ENCODE data around the gene ELANE. TPM values are rescaled to one million over a fixed set of nuclear protein-coding genes. Genes with fewer than 3 reads are reported as not detected.
A peak's percentile ranks its signal among the peaks of the same experiment; 100 is the strongest.

Gene ELANE
- total and polyA plus RNA-seq, 12 donors, result 0.48 to 3.4 (median 1.8) TPM; not detected in 6

DNA sequence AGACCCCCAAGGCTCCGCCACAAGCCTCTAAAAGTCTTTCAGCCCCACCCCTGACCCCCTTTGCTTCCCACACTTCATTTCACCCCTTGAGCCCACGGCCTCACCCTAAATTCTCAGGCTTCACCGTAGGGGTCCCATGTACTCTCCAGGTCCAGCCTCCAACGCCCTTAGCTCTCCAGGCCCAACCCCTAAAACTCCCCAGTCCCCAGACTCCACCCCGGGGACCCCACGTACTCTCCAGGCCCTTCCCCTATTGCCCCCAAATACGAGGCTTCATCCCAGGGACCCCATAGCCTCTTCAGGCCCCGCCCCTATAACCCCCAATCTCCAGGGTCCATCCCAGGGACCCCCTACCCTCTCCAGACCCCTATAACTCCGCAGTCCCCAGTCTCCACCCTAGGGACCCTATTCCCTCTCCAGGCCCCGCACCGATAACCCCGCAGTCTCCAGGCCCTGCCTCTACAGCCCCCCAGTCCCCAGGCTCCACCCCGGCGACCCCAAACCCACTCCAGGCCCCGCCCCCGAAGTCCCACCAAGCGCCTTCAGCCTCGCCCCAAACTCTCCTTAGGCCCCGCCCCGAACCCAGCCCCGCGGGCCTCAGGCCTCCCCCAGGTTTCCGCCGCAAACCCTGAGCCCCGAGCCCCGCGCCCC lies 40.3 kb downstream of the ELANE start:
- H3K27me3 ChIP-seq, result no peaks in the 10 kb centered on the region
- WGBS, 4 donors, result 5 to 10% (median 5%) methylated on average over 10 to 26 of the region's 27 CpGs
- H3K9me3 ChIP-seq (replicated peaks in 1 of 3), result no peaks in the 10 kb centered on the region
- intact Hi-C loops (cut with DNase I), result no loop called here
- DNase-seq, result no peak
- H3K4me3 ChIP-seq, result peak overlapping the region; percentile 32 to 99 (median 63)
- TF ChIP-seq CTCF (IDR thresholded peaks at IDR 0.05) (no peak), POLR2A (IDR thresholded peaks at IDR 0.05) (no peak)
- peaks cover 0 to 21% of the 10 kb centered on the region in 2 donors for H3K36me3 ChIP-seq (replicated peaks in 1 of 2)
- H3K4me1 ChIP-seq (replicated peaks in 1 of 2), result peaks cover 6 to 8% of the 10 kb centered on the region in 2 donors
- peak overlapping the region in 4 of 5 donors; percentile 82 to 91 (median 88) for H3K27ac ChIP-seq

- intact Hi-C loops (cut with DNase I), result no loop called here
- Histone ChIP-seq H3K27me3 (no peaks in the 10 kb centered on the region), H3K9me3 (replicated peaks in 1 of 3) (no peaks in the 10 kb centered on the region), H3K27ac (peak within 1 kb of the TSS; percentile 55 to 91 (median 87)), H3K4me3 (peak within 1 kb of the TSS; percentile 52 to 99 (median 77)), H3K36me3 (replicated peaks in 1 of 2) (peaks cover 0 to 16% of the 10 kb centered on the region in 2 donors), H3K4me1 (replicated peaks in 1 of 2) (peaks cover 6 to 8% of the 10 kb centered on the region in 2 donors)
- DNase-seq, result peak; percentile 90 to 96 (median 93)
- peak; percentile 43 to 56 for TF ChIP-seq POLR2A (IDR thresholded peaks at IDR 0.05)
- no peak for TF ChIP-seq CTCF (IDR thresholded peaks at IDR 0.05)
- WGBS, 4 donors, result 0 to 2% (median 1%) methylated on average over 17 to 69 of the region's 69 CpGs
Observed at GRCh38 chr19:892894-893689, 41.0 kb downstream of the ELANE start, which contains the start of the genes MED16 and RNU6-9. TSS of gene MED16 (minus strand) at chr19:893187. CDS start at chr19:891131, 2,056 bp downstream. TSS of gene RNU6-9 (plus strand) at chr19:893484.

DNA sequence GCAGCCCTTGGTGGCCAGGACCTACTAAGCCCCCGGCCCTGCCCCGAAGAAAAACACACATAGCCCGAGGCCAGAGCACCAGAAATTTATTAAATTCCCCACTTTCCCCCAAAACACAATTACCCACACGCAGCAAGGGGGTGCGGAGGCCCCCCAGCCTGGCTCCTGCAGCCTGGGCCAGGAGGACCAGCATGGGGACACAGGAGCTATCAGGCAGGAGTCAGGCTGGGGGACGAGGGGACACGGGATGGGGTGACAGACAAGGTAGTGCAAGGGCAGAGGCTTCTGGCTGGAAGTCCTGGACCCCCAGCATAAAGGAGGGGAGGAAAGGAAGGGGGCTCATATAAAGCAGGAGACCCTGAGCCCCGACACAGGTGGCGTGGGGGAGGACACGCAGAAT lies 44.3 kb downstream of the ELANE start:
- peaks cover 0 to 3% of the 10 kb centered on the region in 2 donors for H3K36me3 ChIP-seq (replicated peaks in 1 of 2)
- TF ChIP-seq CTCF (IDR thresholded peaks at IDR 0.05) (no peak), POLR2A (IDR thresholded peaks at IDR 0.05) (no peak)
- H3K27ac ChIP-seq, result no peak overlapping the region
- no peak for DNase-seq
- H3K9me3 ChIP-seq (replicated peaks in 1 of 3), result no peaks in the 10 kb centered on the region
- intact Hi-C loops (cut with DNase I), result no loop called here
- WGBS, 4 donors, result 81 to 91% (median 84%) methylated on average over 6 to 10 of the region's 10 CpGs
- H3K4me3 ChIP-seq, result no peak overlapping the region
- no peaks in the 10 kb centered on the region for H3K27me3 ChIP-seq
- peaks cover 6 to 8% of the 10 kb centered on the region in 2 donors for H3K4me1 ChIP-seq (replicated peaks in 1 of 2)

GRCh38 chr19:896999-897398 lies 44.9 kb downstream of the ELANE start:
- Histone ChIP-seq H3K27ac (no peak overlapping the region), H3K4me3 (no peak overlapping the region), H3K9me3 (replicated peaks in 1 of 3) (no peaks in the 10 kb centered on the region), H3K27me3 (no peaks in the 10 kb centered on the region), H3K4me1 (replicated peaks in 1 of 2) (peaks cover 5 to 6% of the 10 kb centered on the region in 2 donors), H3K36me3 (replicated peaks in 1 of 2) (peaks cover 0 to 3% of the 10 kb centered on the region in 2 donors)
- 91 to 93% (median 92%) methylated on average over 11 of the region's 11 CpGs for WGBS, 4 donors
- intact Hi-C loops (cut with DNase I), result no loop called here
- DNase-seq, result no peak
- TF ChIP-seq CTCF (IDR thresholded peaks at IDR 0.05), result no peak
- no peak for TF ChIP-seq POLR2A (IDR thresholded peaks at IDR 0.05)

All from adrenal gland (tissue), 12 donors.